ENCODE measurements around the gene TMEM184A.

Gene TMEM184A

DNA sequence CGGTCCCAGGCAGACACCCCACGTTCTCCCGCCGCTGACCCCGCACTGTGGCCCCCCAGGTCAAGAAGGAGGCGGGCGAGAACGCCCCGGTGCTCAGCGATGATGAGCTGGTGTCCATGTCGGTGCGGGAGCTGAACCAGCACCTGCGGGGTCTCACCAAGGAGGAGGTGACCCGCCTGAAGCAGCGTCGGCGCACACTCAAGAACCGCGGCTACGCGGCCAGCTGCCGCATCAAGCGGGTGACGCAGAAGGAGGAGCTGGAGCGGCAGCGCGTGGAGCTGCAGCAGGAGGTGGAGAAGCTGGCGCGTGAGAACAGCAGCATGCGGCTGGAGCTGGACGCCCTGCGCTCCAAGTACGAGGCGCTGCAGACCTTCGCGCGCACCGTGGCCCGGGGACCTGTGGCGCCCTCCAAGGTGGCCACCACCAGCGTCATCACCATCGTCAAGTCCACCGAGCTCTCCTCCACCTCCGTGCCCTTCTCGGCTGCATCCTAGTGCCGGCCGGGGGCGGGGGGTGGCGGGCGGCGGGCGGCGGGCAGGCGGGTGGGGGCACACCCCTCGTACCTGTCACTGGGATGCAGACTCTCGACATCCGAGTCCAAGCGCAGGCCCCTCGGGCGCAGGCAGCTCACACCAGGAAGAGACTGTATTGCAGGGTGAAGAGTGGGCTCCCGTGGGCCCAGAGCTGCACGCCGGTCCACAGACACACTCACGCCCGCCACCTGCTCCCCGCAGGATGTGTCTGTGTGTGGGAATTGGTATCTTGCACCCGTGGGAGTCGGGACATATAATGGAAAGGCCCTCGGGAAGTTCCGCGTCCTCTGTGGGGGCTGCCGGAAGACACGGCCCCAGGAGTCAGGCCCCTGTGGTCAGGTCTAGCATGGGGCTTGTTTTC lies 15.9 kb downstream of the TMEM184A start:
- no peak overlapping the region for H3K4me3 ChIP-seq (ENCODE audit: low read depth, low read length)
- no peak for DNase-seq (ENCODE audit: low read depth, low spot score)
- TF ChIP-seq, protein P1, sequence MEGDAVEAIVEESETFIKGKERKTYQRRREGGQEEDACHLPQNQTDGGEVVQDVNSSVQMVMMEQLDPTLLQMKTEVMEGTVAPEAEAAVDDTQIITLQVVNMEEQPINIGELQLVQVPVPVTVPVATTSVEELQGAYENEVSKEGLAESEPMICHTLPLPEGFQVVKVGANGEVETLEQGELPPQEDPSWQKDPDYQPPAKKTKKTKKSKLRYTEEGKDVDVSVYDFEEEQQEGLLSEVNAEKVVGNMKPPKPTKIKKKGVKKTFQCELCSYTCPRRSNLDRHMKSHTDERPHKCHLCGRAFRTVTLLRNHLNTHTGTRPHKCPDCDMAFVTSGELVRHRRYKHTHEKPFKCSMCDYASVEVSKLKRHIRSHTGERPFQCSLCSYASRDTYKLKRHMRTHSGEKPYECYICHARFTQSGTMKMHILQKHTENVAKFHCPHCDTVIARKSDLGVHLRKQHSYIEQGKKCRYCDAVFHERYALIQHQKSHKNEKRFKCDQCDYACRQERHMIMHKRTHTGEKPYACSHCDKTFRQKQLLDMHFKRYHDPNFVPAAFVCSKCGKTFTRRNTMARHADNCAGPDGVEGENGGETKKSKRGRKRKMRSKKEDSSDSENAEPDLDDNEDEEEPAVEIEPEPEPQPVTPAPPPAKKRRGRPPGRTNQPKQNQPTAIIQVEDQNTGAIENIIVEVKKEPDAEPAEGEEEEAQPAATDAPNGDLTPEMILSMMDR (IDR thresholded peaks at IDR 0.05; ENCODE audit: low read depth, low read length), result no peak
- in situ Hi-C loops (cut with HindIII; ENCODE audit: low sequenced_read_pairs), result no loop called here

DNA sequence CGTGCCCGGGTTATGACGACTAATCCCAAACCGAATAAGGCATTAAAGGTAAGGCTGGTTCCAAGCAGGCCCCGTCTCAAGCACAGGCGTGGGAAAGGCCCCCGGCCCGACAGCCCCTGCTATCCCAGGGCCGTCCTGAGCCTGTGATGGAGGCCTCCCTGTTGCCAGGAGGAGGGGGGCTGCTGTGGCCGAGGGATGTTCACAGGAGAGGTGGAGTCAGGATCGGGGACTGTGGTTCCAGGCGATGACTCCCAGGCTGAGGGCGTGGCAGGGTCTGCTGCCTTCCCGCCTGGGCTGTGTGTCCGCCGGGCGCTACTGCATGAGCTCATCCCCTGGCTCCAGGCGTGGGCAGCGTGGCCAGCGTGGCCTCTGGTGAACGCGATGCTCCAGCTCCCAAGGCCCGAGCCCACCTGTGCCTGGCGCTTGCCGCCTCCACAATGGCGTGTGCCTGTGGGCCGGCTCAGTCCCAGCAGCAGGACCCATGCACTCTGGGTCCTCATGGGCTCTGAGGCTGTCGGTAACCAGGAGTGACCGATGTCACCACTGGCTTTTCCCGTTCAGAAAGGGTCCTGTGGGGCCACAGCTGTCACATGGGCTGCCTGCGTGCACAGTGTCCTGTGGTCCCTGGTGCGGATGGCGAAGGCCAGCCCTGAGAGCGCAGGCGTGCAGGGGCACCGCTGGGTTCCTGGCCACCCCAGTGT lies 16.7 kb downstream of the TMEM184A start:
- TF ChIP-seq, protein P1 (IDR thresholded peaks at IDR 0.05; ENCODE audit: low read depth, low read length), result no peak
- DNase-seq (ENCODE audit: low read depth, low spot score), result peak; percentile 42
- no peak overlapping the region for H3K4me3 ChIP-seq (ENCODE audit: low read depth, low read length)
- in situ Hi-C loops (cut with HindIII; ENCODE audit: low sequenced_read_pairs), result no loop called here

DNA sequence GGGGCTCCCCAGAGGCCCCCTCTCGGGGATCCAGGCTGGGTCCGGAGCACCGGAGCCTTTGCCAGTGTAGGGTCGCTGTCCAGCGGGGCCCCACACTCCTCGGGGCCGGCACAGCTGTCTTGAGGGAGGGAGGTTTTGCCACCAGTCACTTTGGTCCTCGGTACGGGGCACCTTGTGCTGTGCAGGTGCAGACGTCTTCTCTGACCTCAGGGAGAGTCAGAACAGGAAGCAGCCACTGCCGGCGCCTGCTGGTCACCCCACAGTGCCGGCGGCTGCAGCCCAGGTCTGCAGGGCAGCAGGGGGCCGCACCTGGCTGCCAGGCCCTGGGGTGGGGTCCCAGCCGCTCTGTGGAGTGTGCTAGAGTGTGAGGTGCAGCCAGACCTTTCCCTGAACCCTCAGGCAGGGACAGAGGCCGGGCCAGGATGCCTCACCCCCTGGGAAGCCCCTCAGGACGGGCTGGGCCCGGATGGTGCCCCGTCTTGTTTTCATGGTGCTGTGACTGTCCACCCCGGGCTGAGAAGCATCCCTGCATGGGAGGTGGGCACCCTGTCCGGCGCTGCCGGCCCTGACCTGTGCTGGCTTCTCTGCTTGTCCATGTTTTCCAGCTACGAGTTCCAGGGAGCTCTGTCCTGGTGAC lies 17.3 kb downstream of the TMEM184A start:
- no peak for DNase-seq (ENCODE audit: low read depth, low spot score)
- in situ Hi-C loops (cut with HindIII; ENCODE audit: low sequenced_read_pairs), result no loop called here
- TF ChIP-seq, protein P1 (IDR thresholded peaks at IDR 0.05; ENCODE audit: low read depth, low read length), result no peak
- peak overlapping the region; percentile 40 for H3K4me3 ChIP-seq (ENCODE audit: low read depth, low read length)

DNA sequence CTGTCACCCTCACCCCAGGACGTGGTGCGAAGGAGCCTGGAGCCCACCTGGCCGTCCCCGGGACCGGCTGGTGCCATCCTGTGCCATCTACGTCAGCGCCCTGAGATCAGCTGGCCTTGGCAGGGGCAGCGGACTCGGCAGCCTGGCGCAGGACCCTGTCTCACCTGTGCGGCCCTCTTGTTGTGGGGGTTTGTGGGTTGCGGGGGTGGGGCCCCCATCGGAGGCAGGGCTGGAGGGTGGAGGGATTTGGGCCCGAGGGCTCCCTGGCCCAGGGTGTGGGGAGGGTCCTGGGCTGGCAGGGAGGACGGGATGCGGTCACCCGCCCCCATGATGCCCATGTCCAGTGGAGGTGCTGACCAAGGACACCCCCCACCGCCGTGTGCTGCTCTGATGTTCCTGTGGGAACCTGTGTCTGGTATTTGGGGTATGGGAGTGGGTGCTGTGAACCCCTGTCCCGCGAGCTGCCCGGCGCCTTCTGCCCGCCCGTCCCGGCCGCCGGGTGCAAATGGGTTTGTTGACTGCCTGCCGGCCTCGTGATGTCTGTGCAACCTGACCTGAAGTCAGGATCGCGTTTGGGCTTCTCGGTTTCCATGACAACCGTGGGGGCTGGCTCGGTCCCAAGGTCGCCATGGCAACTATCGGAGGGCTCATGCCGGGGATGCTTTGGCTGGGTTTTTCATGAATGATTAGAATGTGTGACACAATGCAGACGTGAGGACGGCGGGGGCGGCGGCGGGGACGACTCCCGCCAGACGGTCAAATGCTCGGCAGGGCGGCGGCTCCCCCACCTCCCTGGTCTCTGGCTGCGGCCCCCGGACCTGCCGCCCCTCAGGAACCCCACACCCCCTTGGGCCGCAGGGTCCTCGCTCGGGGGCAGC lies 18.2 kb downstream of the TMEM184A start:
- in situ Hi-C loops (cut with HindIII; ENCODE audit: low sequenced_read_pairs), result no loop called here
- DNase-seq (ENCODE audit: low read depth, low spot score), result peak; percentile 96
- TF ChIP-seq, protein P1 (IDR thresholded peaks at IDR 0.05; ENCODE audit: low read depth, low read length), result no peak
- peak overlapping the region; percentile 40 for H3K4me3 ChIP-seq (ENCODE audit: low read depth, low read length)

DNA sequence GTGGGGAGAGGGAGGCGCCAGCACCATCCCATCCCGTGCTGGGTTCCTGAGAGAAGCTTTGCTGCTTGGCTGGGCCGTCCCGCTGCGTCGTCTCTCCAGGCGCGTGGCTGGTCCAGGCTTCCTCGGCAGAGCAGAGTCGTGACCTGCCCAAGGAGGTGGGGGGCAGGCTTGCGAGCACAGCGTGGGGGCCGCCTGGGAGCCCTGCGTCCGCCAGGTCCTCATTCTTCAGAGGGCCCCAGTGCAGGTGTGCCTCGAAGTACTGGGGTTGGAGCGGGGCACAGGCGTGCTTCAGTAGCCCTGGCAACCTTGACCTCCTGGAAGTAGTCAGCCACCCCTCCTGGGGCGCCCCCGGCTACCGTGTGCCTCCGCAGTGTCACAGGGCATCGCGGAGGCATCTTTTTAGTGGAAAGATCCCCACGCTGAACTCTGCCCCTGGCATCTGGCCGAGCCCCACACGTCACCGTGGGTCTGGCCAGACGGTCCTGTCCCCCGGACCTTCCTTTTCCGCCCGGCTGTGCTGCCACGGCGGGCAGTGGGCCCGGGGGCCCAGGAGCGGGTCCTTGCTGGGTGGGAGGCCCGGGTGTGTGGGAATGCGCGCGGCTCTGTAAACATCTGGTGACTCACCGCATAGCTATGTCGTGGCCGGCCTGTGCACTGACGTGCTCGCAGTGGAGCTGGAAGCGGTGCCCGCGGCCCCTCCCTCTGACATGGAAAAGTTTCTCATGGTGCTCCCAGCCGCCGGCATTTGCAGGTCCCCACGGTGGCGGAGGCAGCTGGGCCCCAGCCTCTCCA lies 19.1 kb downstream of the TMEM184A start:
- in situ Hi-C loops (cut with HindIII; ENCODE audit: low sequenced_read_pairs), result no loop called here
- TF ChIP-seq, protein P1 (IDR thresholded peaks at IDR 0.05; ENCODE audit: low read depth, low read length), result no peak
- peak overlapping the region; percentile 40 for H3K4me3 ChIP-seq (ENCODE audit: low read depth, low read length)
- DNase-seq (ENCODE audit: low read depth, low spot score), result peak; percentile 99
